Endothelial cell of umbilical vein (primary cell): Measurements from ENCODE around the gene VWA1.

Experiments used
- CTCF ChIP-seq, 2 donors: IDR thresholded peaks; 1 replicate in 1 of 2; 2 replicates in 1 of 2; pipeline ENCODE4 v1.5.1; 2011; ENCODE audit warnings: low read length in 2 of 2, mild to moderate bottlenecking in 2 of 2, moderate library complexity in 2 of 2, control low read depth in 1 of 2, inconsistent platforms in 1 of 2, low read depth in 1 of 2; ENCODE audit not compliant: insufficient read depth in 1 of 2; ENCODE audit errors: extremely low read depth in 1 of 2
- JUN ChIP-seq: IDR thresholded peaks from 2 replicates; pipeline ENCODE4 v1.6.1; 2011; ENCODE audit warnings: borderline replicate concordance, low read depth; ENCODE audit not compliant: insufficient read length, insufficient read depth
- POLR2A ChIP-seq: IDR thresholded peaks from 2 replicates; pipeline ENCODE4 v1.6.1; 2012; ENCODE audit warnings: low read depth, mild to moderate bottlenecking, control low read depth, low read length

GRCh38 chr1:1398677-1399186 lies 36.8 kb upstream of the VWA1 start:
- TF ChIP-seq CTCF (IDR thresholded peaks at IDR 0.05; ENCODE audit: extremely low read depth in 1 of 2, insufficient read depth in 1 of 2, low read depth in 1 of 2, low read length in 2 of 2) (no peak), POLR2A (no peak), JUN (no peak)
